Kasumi-1 (cell line): ENCODE results near the gene TRPM3.

Source experiments
- DNase-seq, 2 experiments: peaks; one replicate each; lab custom pipeline; 2025; lab: John Stamatoyannopoulos, UW

Gene TRPM3

GRCh38 chr9:71121275-71122021 is at the start of gene TRPM3:
TRPM3 (minus strand) TSS chr9:71121621; CDS start chr9:71121354, 267 bp downstream.
- DNase-seq, result no peak

- DNase-seq, result no peak
These were observed 47.0 kb upstream of the TRPM3 start for GRCh38 chr9:71168418-71168817.

- DNase-seq, result no peak
These were observed 40.7 kb upstream of the TRPM3 start for GRCh38 chr9:71162126-71162525.

GRCh38 chr9:71157731-71158130 is 36.3 kb upstream of the TRPM3 start:
- no peak for DNase-seq

GRCh38 chr9:71147368-71147767 is 25.9 kb upstream of the TRPM3 start:
- no peak for DNase-seq

GRCh38 chr9:71146511-71146910 is 25.1 kb upstream of the TRPM3 start:
- no peak for DNase-seq

GRCh38 chr9:71145179-71145578 is 23.8 kb upstream of the TRPM3 start:
- no peak for DNase-seq

- no peak for DNase-seq
These were observed 23.1 kb upstream of the TRPM3 start for GRCh38 chr9:71144495-71144894.

- no peak for DNase-seq
These were observed 15.3 kb upstream of the TRPM3 start for GRCh38 chr9:71136696-71137095.

GRCh38 chr9:71131145-71131544 is 9.7 kb upstream of the TRPM3 start:
- DNase-seq, result no peak

- no peak for DNase-seq
These were observed 9.1 kb upstream of the TRPM3 start for GRCh38 chr9:71130521-71130920.

- DNase-seq, result no peak
These were observed 7.4 kb upstream of the TRPM3 start for GRCh38 chr9:71128796-71129195.

- DNase-seq, result no peak
These were observed 5.9 kb upstream of the TRPM3 start for GRCh38 chr9:71127301-71127700.

- DNase-seq, result no peak
These were observed 1.0 kb upstream of the TRPM3 start for GRCh38 chr9:71122421-71122820.

GRCh38 chr9:71122022-71122275 is 528 bp upstream of the TRPM3 start:
- no peak for DNase-seq

GRCh38 chr9:71120501-71121247 is 747 bp downstream of the TRPM3 start:
- no peak for DNase-seq

GRCh38 chr9:71119746-71120145 is 1.7 kb downstream of the TRPM3 start:
- DNase-seq, result no peak

- no peak for DNase-seq
These were observed 3.1 kb downstream of the TRPM3 start for GRCh38 chr9:71118324-71118723.

GRCh38 chr9:71115448-71115975 is 5.9 kb downstream of the TRPM3 start:
- no peak for DNase-seq

GRCh38 chr9:71112866-71113265 is 8.6 kb downstream of the TRPM3 start:
- DNase-seq, result no peak

- no peak for DNase-seq
These were observed 12.5 kb downstream of the TRPM3 start for GRCh38 chr9:71108937-71109336.

- DNase-seq, result no peak
These were observed 14.4 kb downstream of the TRPM3 start for GRCh38 chr9:71106992-71107391.

GRCh38 chr9:71105192-71105591 is 16.2 kb downstream of the TRPM3 start:
- DNase-seq, result no peak

GRCh38 chr9:71098801-71099200 is 22.6 kb downstream of the TRPM3 start:
- DNase-seq, result no peak
